Iris pigment epithelial cell (primary cell): Measurements from ENCODE around the gene SCRN1.

Source experiments
- DNase-seq: peaks from one replicate; pipeline ENCODE4 v3.0.0-alpha.2; 2011; ENCODE audit warnings: low read depth

SCRN1 gene

GRCh38 chr7:29989257-29989995 is at the start of gene SCRN1:
Gene SCRN1, minus strand, starts transcription at chr7:29989801. Its CDS starts 20,734 bp downstream, at chr7:29969067.
- DNase-seq = peak; percentile 32

- DNase-seq = peak; percentile 61
Measured at GRCh38 chr7:30038196-30038980, 48.8 kb upstream of the SCRN1 start.

GRCh38 chr7:30036220-30036619 is 46.6 kb upstream of the SCRN1 start:
- no peak for DNase-seq

- DNase-seq = no peak
Measured at GRCh38 chr7:30034501-30034900, 44.9 kb upstream of the SCRN1 start.

- peak; percentile 82 for DNase-seq
Measured at GRCh38 chr7:30032310-30033125, 42.9 kb upstream of the SCRN1 start.

GRCh38 chr7:30029696-30030095 is 40.1 kb upstream of the SCRN1 start:
- DNase-seq = no peak

GRCh38 chr7:30028749-30029635 is 39.4 kb upstream of the SCRN1 start:
- DNase-seq = peak; percentile 34

GRCh38 chr7:30028216-30028748 is 38.7 kb upstream of the SCRN1 start, which contains the start of gene PLEKHA8:
Gene PLEKHA8, plus strand, starts transcription at chr7:30028412. Its CDS starts 351 bp downstream, at chr7:30028763.
- DNase-seq = peak; percentile 88

GRCh38 chr7:30027740-30028215 is 38.2 kb upstream of the SCRN1 start:
- DNase-seq = no peak

- peak; percentile 78 for DNase-seq
Measured at GRCh38 chr7:30027065-30027456, 37.5 kb upstream of the SCRN1 start.

GRCh38 chr7:30026229-30027064 is 36.8 kb upstream of the SCRN1 start, which contains the start of gene FKBP14:
Gene FKBP14, minus strand, starts transcription at chr7:30026702. Its CDS starts 194 bp downstream, at chr7:30026508.
- DNase-seq = peak; percentile 100

- no peak for DNase-seq
Measured at GRCh38 chr7:30023524-30023923, 33.9 kb upstream of the SCRN1 start.

- no peak for DNase-seq
Measured at GRCh38 chr7:30022991-30023390, 33.4 kb upstream of the SCRN1 start.

GRCh38 chr7:30020535-30020934 is 30.9 kb upstream of the SCRN1 start:
- no peak for DNase-seq

- peak; percentile 51 for DNase-seq
Measured at GRCh38 chr7:30019960-30020359, 30.4 kb upstream of the SCRN1 start.

GRCh38 chr7:30019387-30019786 is 29.8 kb upstream of the SCRN1 start:
- DNase-seq = no peak

- no peak for DNase-seq
Measured at GRCh38 chr7:30018451-30018850, 28.9 kb upstream of the SCRN1 start.

- DNase-seq = no peak
Measured at GRCh38 chr7:30012757-30013156, 23.2 kb upstream of the SCRN1 start.

GRCh38 chr7:30010021-30010420 is 20.4 kb upstream of the SCRN1 start:
- DNase-seq = no peak

- DNase-seq = no peak
Measured at GRCh38 chr7:30005464-30005863, 15.9 kb upstream of the SCRN1 start.
